GM12878 (cell line): ENCODE data around the gene TMEM232. TPM values are rescaled to one million over a fixed set of nuclear protein-coding genes. Genes with fewer than 3 reads are reported as not detected.

Experiments used
- ATAC-seq: fragments of 200-7000 bp; cut with Tn5 transposase; 3 replicates; pipeline ENCODE4 v1.9.1; 2020; ENCODE audit warnings: mild to moderate bottlenecking, moderate library complexity
- BruUV-seq: library from RNA; stranded (reverse); fragments of 400-500 nt; replicated peaks from 2 replicates; lab custom pipeline; 2021; lab: Mats Ljungman, UMichigan
- CTCF ChIA-PET: fragments of 300-600 bp; sonication (Branson Sonifier 250); formaldehyde crosslinking; extraction: SDS; loops from one replicate; lab custom pipeline; 2021; ENCODE audit warnings: inconsistent platforms; lab: Yijun Ruan, JAX
- POLR2A ChIA-PET: fragments of 350-600 bp; formaldehyde crosslinking; extraction: SDS; loops from one replicate; lab custom pipeline; 2021; ENCODE audit warnings: inconsistent platforms; lab: Charles Lee
- RAD21 ChIA-PET: fragments of 300-600 bp; sonication (Branson Sonifier 250); formaldehyde crosslinking; loops from one replicate; lab custom pipeline; 2023; ENCODE audit warnings: antibody characterized with exemption; ENCODE audit not compliant: unreplicated experiment; lab: Charles Lee
- SMC1A ChIA-PET: fragments of 300-600 bp; sonication (Branson Sonifier 250); formaldehyde crosslinking; loops from one replicate; lab custom pipeline; 2023; ENCODE audit not compliant: unreplicated experiment, uncharacterized antibody; lab: Charles Lee
- DNase-seq: peaks from one replicate; pipeline ENCODE4 v3.0.0-alpha.2; 2011; ENCODE audit warnings: low read depth, low spot score
- FAIRE-seq: peaks from 3 replicates; lab custom pipeline; 2011; peaks lifted over from hg19 to GRCh38; lab: Jason Lieb, UNC
- H2AFZ ChIP-seq: 2 replicates; pipeline ENCODE4 v1.6.0; 2011; ENCODE audit warnings: low read depth, low read length, control low read depth; ENCODE audit not compliant: control insufficient read depth
- H3K27ac ChIP-seq: 2 replicates; pipeline ENCODE4 v1.5.1; 2011; ENCODE audit warnings: control low read depth; ENCODE audit not compliant: control insufficient read depth, insufficient read depth
- H3K27me3 ChIP-seq, 2 experiments: replicated peaks in 1 of 2; 2 replicates each; pipeline versions ENCODE4 v1.6.0 to v1.6.1; 2011; ENCODE audit warnings: low read length in 1 of 2; ENCODE audit not compliant: control insufficient read depth in 2 of 2, insufficient read depth in 2 of 2
- H3K36me3 ChIP-seq, 2 experiments: 2 replicates each; pipeline ENCODE4 v1.5.1; 2011; ENCODE audit warnings: low read length in 1 of 2; ENCODE audit not compliant: control insufficient read depth in 2 of 2, insufficient read depth in 2 of 2
- H3K4me1 ChIP-seq: 2 replicates; pipeline ENCODE4 v1.6.1; 2011; ENCODE audit warnings: mild to moderate bottlenecking, low read length, moderate library complexity, mixed read lengths; ENCODE audit not compliant: control insufficient read depth, insufficient read depth
- H3K4me2 ChIP-seq: 2 replicates; pipeline ENCODE4 v1.6.0; 2011; ENCODE audit warnings: control low read depth; ENCODE audit not compliant: control insufficient read depth, insufficient read depth
- H3K4me3 ChIP-seq: fragments of 200-600 bp; sonication (generic); 2 replicates; pipeline ENCODE4 v1.5.1; 2016
- H3K79me2 ChIP-seq: 2 replicates; pipeline ENCODE4 v1.6.0; 2011; ENCODE audit warnings: low read length; ENCODE audit not compliant: control insufficient read depth, insufficient read depth
- H3K9ac ChIP-seq: 2 replicates; pipeline ENCODE4 v1.8.0; 2011; ENCODE audit warnings: low read length, control low read depth, mixed read lengths; ENCODE audit not compliant: control insufficient read depth, insufficient read depth
- H3K9me3 ChIP-seq: replicated peaks from 3 replicates; pipeline ENCODE4 v1.5.1; 2011; ENCODE audit warnings: mild to moderate bottlenecking, low read length; ENCODE audit not compliant: control insufficient read depth, insufficient read depth
- H4K20me1 ChIP-seq: 2 replicates; pipeline ENCODE4 v1.6.0; 2011; ENCODE audit not compliant: control insufficient read depth, insufficient read depth
- KAT2A ChIP-seq: conservative IDR thresholded peaks from 2 replicates; pipeline ENCODE4 v1.6.1; 2011; ENCODE audit warnings: low read depth, low read length; ENCODE audit not compliant: control insufficient read depth
- SIX5 ChIP-seq: IDR thresholded peaks from 2 replicates; pipeline ENCODE4 v1.6.1; 2011; ENCODE audit warnings: mild to moderate bottlenecking, low read depth, low read length, moderate library complexity; ENCODE audit not compliant: severe bottlenecking
- SMAD5 ChIP-seq: IDR thresholded peaks from 2 replicates; pipeline ENCODE4 v1.6.1; 2016; ENCODE audit warnings: antibody characterized with exemption, low read depth
- in situ Hi-C: fragments of 300-500 bp; cut with MboI; formaldehyde crosslinking; loops from 9 replicates; pipeline ENCODE4 v1.14.3; 2018; ENCODE audit warnings: mixed read lengths
- intact Hi-C: fragments of 100-400 bp; cut with micrococcal nuclease; formaldehyde crosslinking; loops from one replicate; pipeline ENCODE4 v1.14.2; 2022; ENCODE audit not compliant: unreplicated experiment
- polyA plus RNA-seq, 11 experiments: library from polyadenylated mRNA; depleted of rRNA in 4 of 11; unstranded in 6 of 11; stranded (reverse) in 5 of 11; fragments of >200 nt; fragmentation: Nextera tagmentation in 4 of 11; fragmentation: Illumina TruSeq in 1 of 11; extraction: Ambion mirVana in 4 of 11; extraction: Trizol in 1 of 11; gene quantifications; 1 replicate in 1 of 11; 2 replicates in 10 of 11; pipeline versions ENCODE4 v1.2.1 to v1.2.3, GENCODE V29; 2011 to 2016; ENCODE audit warnings: inconsistent platforms in 2 of 11, missing spikeins in 2 of 11, low read depth in 1 of 11
- total RNA-seq, 4 experiments: library from RNA; depleted of rRNA in 3 of 4; stranded (reverse); fragments of >200 nt in 3 of 4; fragmentation: Illumina TruSeq in 1 of 4; extraction: Trizol in 1 of 4; gene quantifications; 2 replicates each; pipeline versions ENCODE4 v1.2.1 to v1.2.3, GENCODE V29; 2013 to 2021
- TF ChIP-seq, protein P1 (sequence below): IDR thresholded peaks from 2 replicates; pipeline ENCODE4 v1.6.1; 2012; ENCODE audit warnings: improper control_type of control experiment, low read depth, low read length; ENCODE audit not compliant: insufficient replicate concordance
- TF ChIP-seq, protein P2 (sequence below): fragments of 450-650 bp; IDR thresholded peaks from 2 replicates; pipeline ENCODE4 v1.6.1; 2017; ENCODE audit warnings: mild to moderate bottlenecking, moderate library complexity
- TF ChIP-seq, protein P3 (sequence below): fragments of 150-350 bp; IDR thresholded peaks from 2 replicates; pipeline ENCODE4 v1.6.1; 2016; ENCODE audit warnings: low read depth, low read length
- TF ChIP-seq, protein P4 (sequence below): fragments of 150-350 bp; IDR thresholded peaks from 2 replicates; pipeline ENCODE4 v1.6.1; 2014; ENCODE audit warnings: mild to moderate bottlenecking, low read depth, low read length
- TF ChIP-seq, protein P5 (sequence below): IDR thresholded peaks from 2 replicates; pipeline ENCODE4 v1.6.1; 2011; ENCODE audit warnings: mild to moderate bottlenecking, low read depth, low read length, moderate library complexity; ENCODE audit not compliant: insufficient replicate concordance

TMEM232 gene
- total and polyA plus RNA-seq, 10 of the 15 experiments (the other 5 are each of a cell fraction or from before 2014, with no cell fraction given): 0.29 to 1.3 (median 0.91) TPM

DNA sequence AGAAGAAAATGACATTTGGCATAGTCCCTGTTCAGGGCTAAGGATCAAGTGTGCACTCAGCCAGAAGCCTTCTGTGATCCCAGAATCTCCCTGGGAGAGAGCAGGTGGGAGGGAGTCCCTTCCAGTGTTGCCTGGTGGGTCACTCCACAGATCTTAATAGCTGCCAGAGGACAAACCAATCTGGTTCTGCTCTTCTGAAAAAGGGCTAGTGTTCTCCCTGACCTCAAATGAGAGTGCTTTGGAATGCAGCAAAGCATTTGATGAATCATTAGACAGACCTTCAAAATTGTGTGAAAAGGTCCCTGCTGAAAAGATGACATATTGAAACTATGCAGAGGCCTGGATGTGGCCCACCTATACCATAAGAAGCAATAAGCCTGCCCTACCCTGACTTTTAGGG, 339.7 kb downstream of the TMEM232 start:
- H3K36me3 ChIP-seq: no peaks in the 10 kb centered on the region
- no peaks in the 10 kb centered on the region for H3K9me3 ChIP-seq
- H3K79me2 ChIP-seq: no peaks in the 10 kb centered on the region
- CTCF ChIA-PET: interaction anchor here (0.9 kb wide), 1 partner anchor 65 kb away, joined by 3 read pairs; no protein-coding TSS in a partner anchor
- RAD21 ChIA-PET: no interaction called here
- BruUV-seq: no TSS peak
- H2AFZ ChIP-seq: no peak overlapping the region
- H3K4me2 ChIP-seq: no peak overlapping the region
- SMC1A ChIA-PET: no interaction called here
- ATAC-seq (no peak), FAIRE-seq (no peak), DNase-seq (no peak)
- H3K27ac ChIP-seq: no peak overlapping the region
- H3K4me3 ChIP-seq: no peak overlapping the region
- H3K9ac ChIP-seq: no peak overlapping the region
- POLR2A ChIA-PET: no interaction called here
- H3K27me3 ChIP-seq: no peaks in the 10 kb centered on the region
- no peaks in the 10 kb centered on the region for H3K4me1 ChIP-seq
- no peaks in the 10 kb centered on the region for H4K20me1 ChIP-seq
- intact Hi-C loops (no loop called here), in situ Hi-C loops (no loop called here)
- TF ChIP-seq, protein P1, sequence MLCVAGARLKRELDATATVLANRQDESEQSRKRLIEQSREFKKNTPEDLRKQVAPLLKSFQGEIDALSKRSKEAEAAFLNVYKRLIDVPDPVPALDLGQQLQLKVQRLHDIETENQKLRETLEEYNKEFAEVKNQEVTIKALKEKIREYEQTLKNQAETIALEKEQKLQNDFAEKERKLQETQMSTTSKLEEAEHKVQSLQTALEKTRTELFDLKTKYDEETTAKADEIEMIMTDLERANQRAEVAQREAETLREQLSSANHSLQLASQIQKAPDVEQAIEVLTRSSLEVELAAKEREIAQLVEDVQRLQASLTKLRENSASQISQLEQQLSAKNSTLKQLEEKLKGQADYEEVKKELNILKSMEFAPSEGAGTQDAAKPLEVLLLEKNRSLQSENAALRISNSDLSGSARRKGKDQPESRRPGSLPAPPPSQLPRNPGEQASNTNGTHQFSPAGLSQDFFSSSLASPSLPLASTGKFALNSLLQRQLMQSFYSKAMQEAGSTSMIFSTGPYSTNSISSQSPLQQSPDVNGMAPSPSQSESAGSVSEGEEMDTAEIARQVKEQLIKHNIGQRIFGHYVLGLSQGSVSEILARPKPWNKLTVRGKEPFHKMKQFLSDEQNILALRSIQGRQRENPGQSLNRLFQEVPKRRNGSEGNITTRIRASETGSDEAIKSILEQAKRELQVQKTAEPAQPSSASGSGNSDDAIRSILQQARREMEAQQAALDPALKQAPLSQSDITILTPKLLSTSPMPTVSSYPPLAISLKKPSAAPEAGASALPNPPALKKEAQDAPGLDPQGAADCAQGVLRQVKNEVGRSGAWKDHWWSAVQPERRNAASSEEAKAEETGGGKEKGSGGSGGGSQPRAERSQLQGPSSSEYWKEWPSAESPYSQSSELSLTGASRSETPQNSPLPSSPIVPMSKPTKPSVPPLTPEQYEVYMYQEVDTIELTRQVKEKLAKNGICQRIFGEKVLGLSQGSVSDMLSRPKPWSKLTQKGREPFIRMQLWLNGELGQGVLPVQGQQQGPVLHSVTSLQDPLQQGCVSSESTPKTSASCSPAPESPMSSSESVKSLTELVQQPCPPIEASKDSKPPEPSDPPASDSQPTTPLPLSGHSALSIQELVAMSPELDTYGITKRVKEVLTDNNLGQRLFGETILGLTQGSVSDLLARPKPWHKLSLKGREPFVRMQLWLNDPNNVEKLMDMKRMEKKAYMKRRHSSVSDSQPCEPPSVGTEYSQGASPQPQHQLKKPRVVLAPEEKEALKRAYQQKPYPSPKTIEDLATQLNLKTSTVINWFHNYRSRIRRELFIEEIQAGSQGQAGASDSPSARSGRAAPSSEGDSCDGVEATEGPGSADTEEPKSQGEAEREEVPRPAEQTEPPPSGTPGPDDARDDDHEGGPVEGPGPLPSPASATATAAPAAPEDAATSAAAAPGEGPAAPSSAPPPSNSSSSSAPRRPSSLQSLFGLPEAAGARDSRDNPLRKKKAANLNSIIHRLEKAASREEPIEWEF: no peak
- TF ChIP-seq SMAD5 (no peak), KAT2A (no peak), SIX5 (no peak)
- TF ChIP-seq, protein P2, sequence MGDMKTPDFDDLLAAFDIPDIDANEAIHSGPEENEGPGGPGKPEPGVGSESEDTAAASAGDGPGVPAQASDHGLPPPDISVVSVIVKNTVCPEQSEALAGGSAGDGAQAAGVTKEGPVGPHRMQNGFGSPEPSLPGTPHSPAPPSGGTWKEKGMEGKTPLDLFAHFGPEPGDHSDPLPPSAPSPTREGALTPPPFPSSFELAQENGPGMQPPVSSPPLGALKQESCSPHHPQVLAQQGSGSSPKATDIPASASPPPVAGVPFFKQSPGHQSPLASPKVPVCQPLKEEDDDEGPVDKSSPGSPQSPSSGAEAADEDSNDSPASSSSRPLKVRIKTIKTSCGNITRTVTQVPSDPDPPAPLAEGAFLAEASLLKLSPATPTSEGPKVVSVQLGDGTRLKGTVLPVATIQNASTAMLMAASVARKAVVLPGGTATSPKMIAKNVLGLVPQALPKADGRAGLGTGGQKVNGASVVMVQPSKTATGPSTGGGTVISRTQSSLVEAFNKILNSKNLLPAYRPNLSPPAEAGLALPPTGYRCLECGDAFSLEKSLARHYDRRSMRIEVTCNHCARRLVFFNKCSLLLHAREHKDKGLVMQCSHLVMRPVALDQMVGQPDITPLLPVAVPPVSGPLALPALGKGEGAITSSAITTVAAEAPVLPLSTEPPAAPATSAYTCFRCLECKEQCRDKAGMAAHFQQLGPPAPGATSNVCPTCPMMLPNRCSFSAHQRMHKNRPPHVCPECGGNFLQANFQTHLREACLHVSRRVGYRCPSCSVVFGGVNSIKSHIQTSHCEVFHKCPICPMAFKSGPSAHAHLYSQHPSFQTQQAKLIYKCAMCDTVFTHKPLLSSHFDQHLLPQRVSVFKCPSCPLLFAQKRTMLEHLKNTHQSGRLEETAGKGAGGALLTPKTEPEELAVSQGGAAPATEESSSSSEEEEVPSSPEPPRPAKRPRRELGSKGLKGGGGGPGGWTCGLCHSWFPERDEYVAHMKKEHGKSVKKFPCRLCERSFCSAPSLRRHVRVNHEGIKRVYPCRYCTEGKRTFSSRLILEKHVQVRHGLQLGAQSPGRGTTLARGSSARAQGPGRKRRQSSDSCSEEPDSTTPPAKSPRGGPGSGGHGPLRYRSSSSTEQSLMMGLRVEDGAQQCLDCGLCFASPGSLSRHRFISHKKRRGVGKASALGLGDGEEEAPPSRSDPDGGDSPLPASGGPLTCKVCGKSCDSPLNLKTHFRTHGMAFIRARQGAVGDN: no peak
- TF ChIP-seq, protein P3, sequence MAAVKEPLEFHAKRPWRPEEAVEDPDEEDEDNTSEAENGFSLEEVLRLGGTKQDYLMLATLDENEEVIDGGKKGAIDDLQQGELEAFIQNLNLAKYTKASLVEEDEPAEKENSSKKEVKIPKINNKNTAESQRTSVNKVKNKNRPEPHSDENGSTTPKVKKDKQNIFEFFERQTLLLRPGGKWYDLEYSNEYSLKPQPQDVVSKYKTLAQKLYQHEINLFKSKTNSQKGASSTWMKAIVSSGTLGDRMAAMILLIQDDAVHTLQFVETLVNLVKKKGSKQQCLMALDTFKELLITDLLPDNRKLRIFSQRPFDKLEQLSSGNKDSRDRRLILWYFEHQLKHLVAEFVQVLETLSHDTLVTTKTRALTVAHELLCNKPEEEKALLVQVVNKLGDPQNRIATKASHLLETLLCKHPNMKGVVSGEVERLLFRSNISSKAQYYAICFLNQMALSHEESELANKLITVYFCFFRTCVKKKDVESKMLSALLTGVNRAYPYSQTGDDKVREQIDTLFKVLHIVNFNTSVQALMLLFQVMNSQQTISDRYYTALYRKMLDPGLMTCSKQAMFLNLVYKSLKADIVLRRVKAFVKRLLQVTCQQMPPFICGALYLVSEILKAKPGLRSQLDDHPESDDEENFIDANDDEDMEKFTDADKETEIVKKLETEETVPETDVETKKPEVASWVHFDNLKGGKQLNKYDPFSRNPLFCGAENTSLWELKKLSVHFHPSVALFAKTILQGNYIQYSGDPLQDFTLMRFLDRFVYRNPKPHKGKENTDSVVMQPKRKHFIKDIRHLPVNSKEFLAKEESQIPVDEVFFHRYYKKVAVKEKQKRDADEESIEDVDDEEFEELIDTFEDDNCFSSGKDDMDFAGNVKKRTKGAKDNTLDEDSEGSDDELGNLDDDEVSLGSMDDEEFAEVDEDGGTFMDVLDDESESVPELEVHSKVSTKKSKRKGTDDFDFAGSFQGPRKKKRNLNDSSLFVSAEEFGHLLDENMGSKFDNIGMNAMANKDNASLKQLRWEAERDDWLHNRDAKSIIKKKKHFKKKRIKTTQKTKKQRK: no peak
- TF ChIP-seq, protein P4, sequence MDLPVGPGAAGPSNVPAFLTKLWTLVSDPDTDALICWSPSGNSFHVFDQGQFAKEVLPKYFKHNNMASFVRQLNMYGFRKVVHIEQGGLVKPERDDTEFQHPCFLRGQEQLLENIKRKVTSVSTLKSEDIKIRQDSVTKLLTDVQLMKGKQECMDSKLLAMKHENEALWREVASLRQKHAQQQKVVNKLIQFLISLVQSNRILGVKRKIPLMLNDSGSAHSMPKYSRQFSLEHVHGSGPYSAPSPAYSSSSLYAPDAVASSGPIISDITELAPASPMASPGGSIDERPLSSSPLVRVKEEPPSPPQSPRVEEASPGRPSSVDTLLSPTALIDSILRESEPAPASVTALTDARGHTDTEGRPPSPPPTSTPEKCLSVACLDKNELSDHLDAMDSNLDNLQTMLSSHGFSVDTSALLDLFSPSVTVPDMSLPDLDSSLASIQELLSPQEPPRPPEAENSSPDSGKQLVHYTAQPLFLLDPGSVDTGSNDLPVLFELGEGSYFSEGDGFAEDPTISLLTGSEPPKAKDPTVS: no peak
- TF ChIP-seq, protein P5, sequence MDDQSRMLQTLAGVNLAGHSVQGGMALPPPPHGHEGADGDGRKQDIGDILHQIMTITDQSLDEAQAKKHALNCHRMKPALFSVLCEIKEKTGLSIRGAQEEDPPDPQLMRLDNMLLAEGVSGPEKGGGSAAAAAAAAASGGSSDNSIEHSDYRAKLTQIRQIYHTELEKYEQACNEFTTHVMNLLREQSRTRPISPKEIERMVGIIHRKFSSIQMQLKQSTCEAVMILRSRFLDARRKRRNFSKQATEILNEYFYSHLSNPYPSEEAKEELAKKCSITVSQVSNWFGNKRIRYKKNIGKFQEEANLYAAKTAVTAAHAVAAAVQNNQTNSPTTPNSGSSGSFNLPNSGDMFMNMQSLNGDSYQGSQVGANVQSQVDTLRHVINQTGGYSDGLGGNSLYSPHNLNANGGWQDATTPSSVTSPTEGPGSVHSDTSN: no peak
